H9 (cell line): ENCODE results near the gene MCF2L. TPM values are rescaled to one million over a fixed set of nuclear protein-coding genes. Genes with fewer than 3 reads are reported as not detected.

Experiments used
- DNase-seq: peaks from one replicate; pipeline ENCODE4 v3.0.0-alpha.2; 2017
- H2AFZ ChIP-seq: one replicate; pipeline ENCODE4 v1.6.1; 2013; ENCODE audit warnings: mild to moderate bottlenecking, low read length, control low read depth, moderate library complexity
- H2AK5ac ChIP-seq: 2 replicates; pipeline ENCODE4 v1.6.1; 2013; ENCODE audit warnings: low read length, control low read depth, mixed read lengths; ENCODE audit not compliant: insufficient read length
- H2BK120ac ChIP-seq: one replicate; pipeline ENCODE4 v1.6.1; 2013; ENCODE audit warnings: low read depth, mild to moderate bottlenecking, low read length, control low read depth, inconsistent platforms; ENCODE audit not compliant: poor library complexity, severe bottlenecking
- H2BK12ac ChIP-seq: 2 replicates; pipeline ENCODE4 v1.6.1; 2013; ENCODE audit warnings: low read length, control low read depth, mixed read lengths, low read depth; ENCODE audit not compliant: insufficient read length
- H2BK15ac ChIP-seq: 2 replicates; pipeline ENCODE4 v1.6.1; 2013; ENCODE audit warnings: low read depth, low read length, control low read depth
- H2BK20ac ChIP-seq: one replicate; pipeline ENCODE4 v1.6.1; 2013; ENCODE audit warnings: low read depth, mild to moderate bottlenecking, low read length, control low read depth, inconsistent platforms; ENCODE audit not compliant: poor library complexity, severe bottlenecking
- H2BK5ac ChIP-seq: 2 replicates; pipeline ENCODE4 v1.6.1; 2013; ENCODE audit warnings: low read length, control low read depth, mixed read lengths; ENCODE audit not compliant: insufficient read length
- H3K14ac ChIP-seq: 2 replicates; pipeline ENCODE4 v1.6.1; 2013; ENCODE audit warnings: low read length, control low read depth; ENCODE audit not compliant: insufficient read depth
- H3K18ac ChIP-seq: 2 replicates; pipeline ENCODE4 v1.6.1; 2013; ENCODE audit warnings: low read depth, mild to moderate bottlenecking, mixed read lengths, low read length, control low read depth; ENCODE audit not compliant: insufficient read length
- H3K23ac ChIP-seq: 2 replicates; pipeline ENCODE4 v1.6.1; 2013; ENCODE audit warnings: low read length, control low read depth, mixed read lengths, low read depth; ENCODE audit not compliant: insufficient read length
- H3K23me2 ChIP-seq: 2 replicates; pipeline ENCODE4 v1.6.1; 2013; ENCODE audit warnings: low read depth, mild to moderate bottlenecking, mixed read lengths, low read length, control low read depth; ENCODE audit not compliant: insufficient read length, poor library complexity, severe bottlenecking
- H3K27ac ChIP-seq: 2 replicates; pipeline ENCODE4 v1.5.1; 2013; ENCODE audit warnings: low read length, control low read depth, mixed read lengths, low read depth; ENCODE audit not compliant: insufficient read length
- H3K27me3 ChIP-seq: 2 replicates; pipeline ENCODE4 v1.6.1; 2013; ENCODE audit warnings: low read length, control low read depth, inconsistent platforms; ENCODE audit not compliant: insufficient read depth
- H3K4ac ChIP-seq: 2 replicates; pipeline ENCODE4 v1.6.1; 2013; ENCODE audit warnings: low read depth, mild to moderate bottlenecking, control low read depth, inconsistent platforms, low read length, moderate library complexity
- H3K4me1 ChIP-seq: 2 replicates; pipeline ENCODE4 v1.6.1; 2013; ENCODE audit warnings: low read length, control low read depth, inconsistent platforms; ENCODE audit not compliant: insufficient read depth
- H3K4me2 ChIP-seq: 2 replicates; pipeline ENCODE4 v1.6.1; 2013; ENCODE audit warnings: low read length, control low read depth, mixed read lengths; ENCODE audit not compliant: insufficient read length, insufficient read depth
- H3K56ac ChIP-seq: 2 replicates; pipeline ENCODE4 v1.6.1; 2013; ENCODE audit warnings: low read depth, mild to moderate bottlenecking, mixed read lengths, low read length, control low read depth; ENCODE audit not compliant: insufficient read length
- H3K79me1 ChIP-seq: 2 replicates; pipeline ENCODE4 v1.6.1; 2013; ENCODE audit warnings: low read depth, mild to moderate bottlenecking, moderate library complexity, low read length, control low read depth, inconsistent platforms; ENCODE audit not compliant: insufficient read depth, poor library complexity, severe bottlenecking
- H3K79me2 ChIP-seq: 2 replicates; pipeline ENCODE4 v1.6.1; 2013; ENCODE audit warnings: low read length, control low read depth, inconsistent platforms; ENCODE audit not compliant: insufficient read depth
- H3K9ac ChIP-seq: 2 replicates; pipeline ENCODE4 v1.6.1; 2013; ENCODE audit warnings: low read length, control low read depth, mixed read lengths; ENCODE audit not compliant: insufficient read length; ENCODE audit errors: extremely low read depth
- H3K9me3 ChIP-seq: one replicate; pipeline ENCODE4 v1.6.1; 2013; ENCODE audit warnings: low read depth, low read length, inconsistent platforms; ENCODE audit not compliant: control insufficient read depth
- H3T11ph ChIP-seq: one replicate; pipeline ENCODE4 v1.6.1; 2013; ENCODE audit warnings: mild to moderate bottlenecking, low read length, control low read depth, inconsistent platforms
- H4K20me1 ChIP-seq: one replicate; pipeline ENCODE4 v1.6.1; 2013; ENCODE audit not compliant: control insufficient read depth, insufficient read length, insufficient read depth
- H4K5ac ChIP-seq: 2 replicates; pipeline ENCODE4 v1.6.1; 2013; ENCODE audit warnings: low read depth, mild to moderate bottlenecking, mixed read lengths, low read length, control low read depth; ENCODE audit not compliant: insufficient read length
- H4K8ac ChIP-seq: replicated peaks from 2 replicates; pipeline ENCODE4 v1.6.1; 2013; ENCODE audit warnings: low read length, control low read depth, mixed read lengths, low read depth; ENCODE audit not compliant: insufficient read length
- H4K91ac ChIP-seq: 2 replicates; pipeline ENCODE4 v1.6.1; 2013; ENCODE audit warnings: low read depth, mild to moderate bottlenecking, moderate library complexity, mixed read lengths, low read length, control low read depth; ENCODE audit not compliant: insufficient read length
- H3K27ac Mint-ChIP-seq, 3 experiments: 2 replicates in 2 of 3; 3 replicates in 1 of 3; pipeline ENCODE4 v1.8.0; 2020 to 2021; ENCODE audit warnings: mixed read lengths in 3 of 3, mild to moderate bottlenecking in 1 of 3, moderate library complexity in 1 of 3
- H3K27me3 Mint-ChIP-seq: 2 replicates; pipeline ENCODE4 v1.8.0; 2021; ENCODE audit warnings: low read depth, mild to moderate bottlenecking, moderate library complexity, mixed read lengths
- H3K36me3 Mint-ChIP-seq, 3 experiments: 2 replicates in 2 of 3; 3 replicates in 1 of 3; pipeline ENCODE4 v1.8.0; 2020 to 2021; ENCODE audit warnings: low read depth in 3 of 3, mixed read lengths in 3 of 3; ENCODE audit not compliant: insufficient read depth in 1 of 3
- H3K4me1 Mint-ChIP-seq, 2 experiments: 2 replicates each; pipeline ENCODE4 v1.8.0; 2020; ENCODE audit warnings: mixed read lengths in 2 of 2
- H3K4me3 Mint-ChIP-seq, 2 experiments: 2 replicates in 1 of 2; 3 replicates in 1 of 2; pipeline ENCODE4 v1.8.0; 2020 to 2021; ENCODE audit warnings: mild to moderate bottlenecking in 2 of 2, mixed read lengths in 2 of 2, moderate library complexity in 1 of 2
- H3K9me3 Mint-ChIP-seq, 2 experiments: 2 replicates in 1 of 2; 3 replicates in 1 of 2; pipeline ENCODE4 v1.8.0; 2020; ENCODE audit warnings: mild to moderate bottlenecking in 2 of 2, mixed read lengths in 2 of 2, moderate library complexity in 1 of 2
- WGBS: extraction: QIAGEN DNeasy Blood & Tissue Kit; methylation state at CpG from one replicate; pipeline ENCODE4 v1.1.7; 2013; ENCODE audit warnings: missing lambda C conversion rate, low lambda C conversion rate, mixed read lengths; ENCODE audit not compliant: insufficient read length; ENCODE audit errors: extremely low coverage; 5-methylcytosine and 5-hydroxymethylcytosine counted together
- total RNA-seq: library from RNA; stranded (reverse); gene quantifications from 2 replicates; pipeline ENCODE4 v1.2.1, GENCODE V29; 2021
- TF ChIP-seq, protein P1 (sequence below): fragments of 200-600 bp; sonication (generic); conservative IDR thresholded peaks from 3 replicates; pipeline ENCODE4 v1.8.0; 2021; ENCODE audit warnings: antibody characterized with exemption, mild to moderate bottlenecking

Gene MCF2L
- total RNA-seq, 1 experiment from 2014 or later: 18.5 TPM

DNA sequence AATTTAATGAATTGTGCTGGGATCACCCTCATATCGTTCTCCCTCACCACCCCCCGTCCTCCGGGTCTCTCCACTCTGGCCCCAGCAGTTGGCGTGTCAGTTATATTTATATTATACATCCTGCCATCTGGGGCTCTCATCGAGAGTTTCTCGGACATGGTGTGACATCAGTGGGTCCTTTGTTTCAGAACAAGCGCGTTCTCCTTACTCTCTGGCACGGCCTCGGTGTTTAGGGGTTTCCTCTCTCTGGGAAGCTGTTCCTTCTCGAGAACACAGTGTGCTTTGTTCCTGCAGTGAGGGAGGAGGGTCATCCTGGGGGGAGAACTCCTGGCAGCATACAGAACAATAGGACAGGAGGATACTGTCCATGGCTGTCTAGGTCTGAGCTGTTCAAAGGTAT lies 9.8 kb upstream of the MCF2L start:
- Histone ChIP-seq H3K4ac (no peak overlapping the region), H3K79me2 (no peaks in the 10 kb centered on the region), H3T11ph (no peak overlapping the region), H2BK12ac (no peak overlapping the region), H4K20me1 (no peaks in the 10 kb centered on the region), H2BK15ac (no peak overlapping the region), H3K27ac (no peak overlapping the region), H2AFZ (no peak overlapping the region), H2BK120ac (no peak overlapping the region), H3K18ac (no peak overlapping the region), H3K79me1 (no peaks in the 10 kb centered on the region), H4K8ac (no peak overlapping the region), H2BK20ac (no peak overlapping the region), H3K4me2 (no peak overlapping the region), H3K9ac (no peak overlapping the region), H3K9me3 (no peaks in the 10 kb centered on the region), H2BK5ac (no peak overlapping the region), H3K14ac (no peak overlapping the region), H3K4me1 (no peaks in the 10 kb centered on the region; the same call in 1 of the 2 replicates), H4K91ac (no peak overlapping the region), H3K23ac (no peak overlapping the region), H4K5ac (no peak overlapping the region), H2AK5ac (no peak overlapping the region), H3K27me3 (no peaks in the 10 kb centered on the region), H3K23me2 (no peaks in the 10 kb centered on the region), H3K56ac (no peak overlapping the region)
- peaks cover 21 to 32% of the 10 kb centered on the region in 2 experiments for H3K4me1 Mint-ChIP-seq
- peaks cover 0 to 4% (median 0%) of the 10 kb centered on the region in 3 experiments; a peak in 4 of 7 replicates for H3K36me3 Mint-ChIP-seq
- no peak for DNase-seq
- TF ChIP-seq, protein P1, sequence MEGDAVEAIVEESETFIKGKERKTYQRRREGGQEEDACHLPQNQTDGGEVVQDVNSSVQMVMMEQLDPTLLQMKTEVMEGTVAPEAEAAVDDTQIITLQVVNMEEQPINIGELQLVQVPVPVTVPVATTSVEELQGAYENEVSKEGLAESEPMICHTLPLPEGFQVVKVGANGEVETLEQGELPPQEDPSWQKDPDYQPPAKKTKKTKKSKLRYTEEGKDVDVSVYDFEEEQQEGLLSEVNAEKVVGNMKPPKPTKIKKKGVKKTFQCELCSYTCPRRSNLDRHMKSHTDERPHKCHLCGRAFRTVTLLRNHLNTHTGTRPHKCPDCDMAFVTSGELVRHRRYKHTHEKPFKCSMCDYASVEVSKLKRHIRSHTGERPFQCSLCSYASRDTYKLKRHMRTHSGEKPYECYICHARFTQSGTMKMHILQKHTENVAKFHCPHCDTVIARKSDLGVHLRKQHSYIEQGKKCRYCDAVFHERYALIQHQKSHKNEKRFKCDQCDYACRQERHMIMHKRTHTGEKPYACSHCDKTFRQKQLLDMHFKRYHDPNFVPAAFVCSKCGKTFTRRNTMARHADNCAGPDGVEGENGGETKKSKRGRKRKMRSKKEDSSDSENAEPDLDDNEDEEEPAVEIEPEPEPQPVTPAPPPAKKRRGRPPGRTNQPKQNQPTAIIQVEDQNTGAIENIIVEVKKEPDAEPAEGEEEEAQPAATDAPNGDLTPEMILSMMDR: no peak
- WGBS: no CpG with 5 or more reads among the region's 11 CpGs
- no peak overlapping the region for H3K27ac Mint-ChIP-seq
- no peaks in the 10 kb centered on the region for H3K9me3 Mint-ChIP-seq
- no peak overlapping the region for H3K4me3 Mint-ChIP-seq
- peaks cover 7% of the 10 kb centered on the region for H3K27me3 Mint-ChIP-seq
